IPS-NIHi11 (cell line): Measurements from ENCODE around the gene PRR3.
A peak's percentile ranks its signal among the peaks of the same experiment; 100 is the strongest.
"Not testable (repeated sequence)": the region's sequence is repeated elsewhere in the genome, so short reads cannot be mapped to it uniquely, and the experiment has no call there.

Experiments used
- DNase-seq: peaks from one replicate; pipeline ENCODE4 v3.0.0; 2012; ENCODE audit warnings: mixed read lengths, low spot score

PRR3 gene, protein sequence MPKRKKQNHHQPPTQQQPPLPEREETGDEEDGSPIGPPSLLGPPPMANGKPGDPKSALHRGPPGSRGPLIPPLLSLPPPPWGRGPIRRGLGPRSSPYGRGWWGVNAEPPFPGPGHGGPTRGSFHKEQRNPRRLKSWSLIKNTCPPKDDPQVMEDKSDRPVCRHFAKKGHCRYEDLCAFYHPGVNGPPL

DNA sequence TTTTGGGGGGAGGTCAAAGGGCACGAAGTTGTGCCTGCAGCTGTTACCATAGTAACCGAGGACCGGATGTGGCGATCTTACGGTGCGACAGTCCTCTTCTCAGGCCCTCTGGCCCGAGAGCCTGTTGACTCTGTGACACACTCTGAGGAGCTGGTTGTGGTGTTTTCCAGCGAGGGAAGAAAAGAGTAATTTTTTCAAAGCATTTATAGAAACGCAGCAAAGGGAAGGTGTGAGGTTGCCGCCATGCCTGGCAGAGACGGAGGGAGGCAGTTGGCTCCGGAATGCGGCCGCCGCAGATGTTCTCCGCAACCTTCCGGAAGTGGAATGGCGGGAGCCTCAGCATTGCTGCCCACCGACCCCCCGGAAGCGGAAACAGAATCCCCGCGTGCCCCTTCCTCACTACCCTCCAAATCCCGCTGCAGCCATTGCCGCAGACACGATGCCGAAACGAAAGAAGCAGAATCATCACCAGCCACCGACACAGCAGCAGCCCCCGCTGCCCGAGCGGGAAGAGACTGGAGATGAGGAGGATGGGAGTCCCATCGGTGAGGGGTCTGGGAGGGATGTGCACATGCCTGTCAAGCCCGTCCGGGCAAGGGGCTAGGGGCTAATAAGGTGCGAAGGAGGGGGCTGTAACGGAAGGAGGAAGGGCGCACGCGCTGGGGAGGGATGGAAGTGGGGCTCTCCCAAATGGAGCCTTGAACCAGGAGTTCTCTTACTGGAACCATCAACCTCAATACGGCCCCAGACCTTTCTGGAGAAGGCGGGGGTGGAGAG, at the start of gene PRR3:
Gene PRR3 (plus strand): TSS at position 390 of the 777 bp plus-strand sequence. CDS start 50 bp downstream, at position 440.
- peak; percentile 80 for DNase-seq

DNA sequence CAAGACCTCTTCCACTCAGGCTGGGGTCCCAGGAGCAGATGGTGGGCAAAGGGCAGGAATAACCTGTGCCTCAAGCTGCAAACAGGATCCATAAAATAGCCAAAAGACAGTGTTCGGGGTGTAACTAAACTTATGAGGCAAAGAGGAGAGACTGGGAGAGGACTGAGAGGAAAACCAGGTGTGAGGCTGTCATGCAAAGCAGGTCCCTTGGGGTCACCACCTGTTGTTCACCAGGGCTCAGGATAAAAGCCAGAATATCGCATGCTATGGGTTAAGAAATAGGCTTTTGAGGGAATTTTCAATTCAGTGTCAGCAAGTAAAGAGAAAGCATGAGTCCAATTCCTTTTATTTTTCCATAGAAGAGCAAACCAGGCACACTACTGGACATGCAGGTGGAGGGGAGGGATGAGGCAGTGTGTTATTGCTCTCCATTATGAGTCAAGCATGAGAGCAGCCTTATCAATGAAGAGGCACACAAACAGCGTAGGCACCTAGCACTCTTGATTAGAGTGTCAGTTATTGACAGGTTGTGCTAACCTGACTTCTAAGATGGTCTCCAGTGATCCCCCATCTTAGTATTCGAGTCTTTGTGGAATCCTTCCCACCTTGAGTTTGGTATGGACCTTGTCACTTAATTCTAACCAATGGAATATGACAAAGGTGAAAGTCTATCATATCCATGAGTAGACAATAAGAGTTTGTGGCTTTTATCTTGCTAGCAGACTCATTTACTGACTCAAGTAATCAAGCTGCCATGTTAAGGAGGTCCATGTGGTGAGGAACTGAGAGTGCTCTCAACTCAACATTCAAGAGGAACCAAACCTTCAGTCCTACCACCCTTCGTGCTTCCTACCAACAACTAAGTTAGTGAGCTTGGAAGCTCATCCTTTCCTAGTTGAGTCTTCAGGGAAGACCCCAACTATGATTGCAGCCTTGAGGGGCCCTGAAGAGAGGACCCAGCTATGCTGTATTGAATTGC, 49.0 kb upstream of the PRR3 start:
- no peak for DNase-seq

GRCh38 chr6:30508890-30509736, 48.0 kb upstream of the PRR3 start:
- no peak for DNase-seq

DNA sequence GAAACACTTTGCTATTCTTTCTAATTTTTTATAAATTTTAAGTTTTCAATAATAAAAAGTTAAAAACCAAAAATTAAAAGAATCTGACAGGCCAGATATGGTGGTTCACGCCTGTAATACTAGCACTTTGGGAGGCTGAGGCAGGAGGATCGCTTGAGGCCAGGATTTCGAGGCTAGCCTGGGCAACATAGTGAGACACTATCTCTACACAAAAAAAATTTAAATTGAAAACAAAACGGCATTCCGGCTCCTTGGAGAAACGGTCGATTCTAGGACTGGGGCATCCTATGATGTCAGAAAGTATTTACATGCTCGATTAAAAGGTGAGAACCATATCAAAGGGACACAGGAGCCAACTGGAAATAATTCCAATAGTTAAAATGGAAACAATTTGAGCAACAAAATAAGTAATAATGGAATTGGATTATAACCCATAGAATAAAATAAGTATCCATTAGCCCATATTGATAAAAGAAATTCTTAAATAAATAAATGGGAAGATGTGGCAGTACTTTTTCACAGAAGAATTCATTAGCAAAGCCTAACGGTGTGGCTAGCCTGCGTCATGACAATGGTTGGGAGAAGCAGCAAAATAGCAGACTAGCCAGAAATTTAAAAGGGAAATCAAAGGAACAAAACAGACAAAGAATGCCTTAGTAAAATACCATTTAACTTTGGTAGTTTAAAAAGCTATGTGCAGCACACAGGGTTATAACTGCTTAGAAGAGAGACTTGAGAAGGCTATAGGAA, 46.5 kb upstream of the PRR3 start:
- no peak for DNase-seq

DNA sequence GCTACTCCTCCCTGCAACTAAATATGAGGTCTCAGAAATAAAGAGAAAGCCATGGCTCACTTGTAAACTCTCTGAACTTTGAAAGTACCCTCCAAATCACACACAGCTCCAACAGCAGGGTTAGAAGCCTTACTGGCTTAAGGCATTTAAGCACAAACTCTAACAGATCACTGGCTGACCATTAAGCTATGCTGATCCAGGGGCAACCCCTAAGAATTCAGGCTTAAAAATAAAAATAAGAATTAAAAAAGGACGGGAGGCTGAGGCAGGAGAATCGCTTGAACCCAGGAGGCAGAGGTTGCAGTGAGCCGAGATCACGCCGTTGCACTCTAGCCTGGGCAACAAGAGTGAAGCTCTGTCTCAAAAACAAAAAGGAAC, 45.9 kb upstream of the PRR3 start:
- DNase-seq = no peak

GRCh38 chr6:30513451-30513850, 43.6 kb upstream of the PRR3 start:
- no peak for DNase-seq

DNA sequence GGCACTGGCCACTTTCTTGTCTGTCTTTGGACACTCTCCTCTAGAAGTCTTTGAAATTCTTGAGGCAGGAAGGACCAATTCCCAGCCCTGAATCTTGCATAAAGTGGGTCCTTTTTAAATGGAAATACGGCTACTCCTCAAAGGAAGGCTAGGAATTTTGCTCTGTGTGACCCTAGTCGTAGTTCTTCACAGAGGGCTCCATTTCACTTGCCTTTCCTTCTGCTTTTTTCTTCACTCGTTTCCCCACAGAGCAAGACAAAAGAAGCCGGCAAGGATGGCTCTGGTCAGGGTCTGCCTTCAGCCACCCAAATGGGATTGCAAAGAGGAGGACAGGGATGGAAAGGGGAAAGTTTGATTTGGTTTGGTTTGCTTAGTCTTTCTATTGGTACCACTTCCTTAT, 42.0 kb upstream of the PRR3 start:
- DNase-seq = no peak

GRCh38 chr6:30515944-30516753, 40.9 kb upstream of the PRR3 start:
- peak; percentile 89 for DNase-seq

DNA sequence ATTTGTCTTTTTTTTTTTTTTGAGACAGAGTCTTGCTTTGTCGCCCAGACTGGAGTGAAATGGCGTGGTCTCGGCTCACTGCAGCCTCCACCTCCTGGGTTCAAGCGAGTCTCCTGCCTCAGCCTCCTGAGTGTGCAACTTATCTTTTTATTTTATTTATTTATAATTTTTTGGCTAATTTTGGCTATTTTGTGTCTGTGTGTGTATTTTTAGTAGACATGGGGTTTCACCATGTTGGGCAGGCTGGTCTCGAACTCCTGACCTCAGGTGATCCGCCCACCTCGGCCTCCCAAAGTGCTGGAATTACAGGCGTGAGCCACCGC, 40.4 kb upstream of the PRR3 start:
- DNase-seq = not testable (repeated sequence)

GRCh38 chr6:30517767-30518504, 39.2 kb upstream of the PRR3 start:
- not testable (repeated sequence) for DNase-seq

DNA sequence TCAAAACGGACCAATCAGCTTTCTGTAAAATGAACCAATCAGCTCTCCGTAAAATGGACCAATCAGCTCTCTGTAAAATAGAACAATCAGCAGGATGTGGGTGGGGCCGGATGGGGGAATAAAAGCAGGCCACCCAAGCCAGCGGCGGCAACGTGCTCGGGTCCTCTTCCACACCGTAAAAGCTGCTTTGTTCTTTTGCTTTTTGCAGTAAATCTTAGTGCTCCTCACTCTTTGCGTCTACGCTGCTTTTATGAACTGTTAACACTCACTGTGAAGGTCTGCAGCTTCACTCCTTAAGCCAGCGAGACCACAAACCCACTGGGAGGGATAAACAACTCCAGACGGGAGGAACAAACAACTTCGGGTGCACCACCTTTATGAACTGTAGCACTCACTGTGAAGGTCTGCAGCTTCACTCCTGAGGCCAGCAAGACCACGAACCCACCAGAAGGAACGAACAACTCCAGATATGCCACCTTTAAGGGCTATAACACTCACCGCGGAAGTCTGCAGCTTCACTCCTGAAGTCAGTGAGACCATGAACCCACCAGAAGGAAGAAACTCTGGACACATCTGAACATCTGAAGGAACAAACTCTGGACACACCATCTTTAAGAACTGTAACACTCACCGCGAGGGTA, 38.5 kb upstream of the PRR3 start:
- DNase-seq = not testable (repeated sequence)

DNA sequence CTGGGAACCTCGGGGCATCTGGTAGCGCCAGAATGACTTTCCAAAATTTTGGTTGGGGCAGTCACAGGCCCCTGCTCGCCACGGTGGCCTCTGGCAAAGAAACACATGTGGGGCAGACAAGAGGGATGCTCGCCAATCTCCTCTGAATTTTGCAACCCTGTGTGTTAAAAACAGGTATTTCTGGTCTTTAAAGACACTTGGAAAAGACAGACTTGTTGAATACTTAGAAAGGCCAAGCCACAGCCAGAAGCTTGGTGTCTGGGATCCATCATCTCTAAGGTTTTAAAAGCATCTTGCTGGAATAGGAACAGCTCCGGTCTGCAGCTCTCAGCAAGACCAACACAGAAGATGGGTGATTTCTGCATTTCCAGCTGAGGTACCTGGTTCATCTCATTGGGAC, 36.6 kb upstream of the PRR3 start:
- no peak for DNase-seq

DNA sequence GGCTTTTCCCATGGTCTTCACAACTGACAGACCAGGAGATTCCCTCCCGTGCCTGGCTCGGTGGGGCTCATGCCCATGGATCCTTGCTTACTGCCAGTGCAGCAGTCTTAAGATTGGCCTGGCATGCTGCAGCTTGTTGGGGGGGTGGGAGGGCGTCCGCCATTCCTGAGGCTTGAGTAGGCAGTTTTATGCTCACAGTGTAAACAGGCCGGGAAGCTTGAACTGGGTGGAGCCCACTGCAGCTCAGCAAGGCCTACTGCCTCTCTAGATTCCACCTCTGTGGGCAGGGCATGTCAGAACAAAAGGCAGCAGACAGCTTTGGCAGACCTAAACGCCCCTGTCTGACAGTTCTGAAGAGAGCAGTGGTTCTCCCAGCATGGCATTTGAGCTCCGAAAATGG, 36.0 kb upstream of the PRR3 start:
- DNase-seq = not testable (repeated sequence)

DNA sequence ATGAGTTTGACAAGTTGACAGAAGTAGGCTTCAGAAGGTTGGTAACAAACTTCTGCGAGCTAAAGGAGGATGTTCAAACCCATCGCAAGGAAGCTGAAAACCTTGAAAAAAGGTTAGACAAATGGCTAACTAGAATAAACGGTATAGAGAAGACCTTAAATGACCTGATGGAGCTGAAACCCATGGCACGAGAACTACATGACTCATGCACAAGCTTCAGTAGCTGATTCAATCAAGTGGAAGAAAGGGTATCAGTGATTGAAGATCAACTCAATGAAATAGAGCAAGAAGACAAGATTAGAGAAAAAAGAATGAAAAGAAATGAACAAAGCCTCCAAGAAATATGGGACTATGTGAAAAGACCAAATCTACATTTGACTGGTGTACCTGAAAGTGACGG, 35.1 kb upstream of the PRR3 start:
- not testable (repeated sequence) for DNase-seq

DNA sequence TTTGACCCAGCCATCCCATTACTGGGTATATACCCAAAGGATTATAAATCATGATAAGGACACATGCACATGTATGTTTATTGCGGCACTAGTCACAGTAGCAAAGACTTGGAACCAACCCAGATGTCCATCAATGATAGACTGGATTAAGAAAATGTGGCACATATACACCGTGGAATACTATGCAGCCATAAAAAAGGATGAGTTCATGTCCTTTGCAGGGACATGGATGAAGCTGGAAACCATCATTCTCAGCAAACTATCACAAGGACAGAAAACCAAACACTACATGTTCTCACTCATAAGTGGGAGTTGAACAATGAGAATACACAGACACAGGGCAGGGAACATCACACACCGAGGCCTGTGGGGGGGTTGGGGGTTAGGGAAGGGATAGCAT, 30.7 kb upstream of the PRR3 start:
- DNase-seq = not testable (repeated sequence)

GRCh38 chr6:30529349-30529875, 27.7 kb upstream of the PRR3 start:
- not testable (repeated sequence) for DNase-seq

DNA sequence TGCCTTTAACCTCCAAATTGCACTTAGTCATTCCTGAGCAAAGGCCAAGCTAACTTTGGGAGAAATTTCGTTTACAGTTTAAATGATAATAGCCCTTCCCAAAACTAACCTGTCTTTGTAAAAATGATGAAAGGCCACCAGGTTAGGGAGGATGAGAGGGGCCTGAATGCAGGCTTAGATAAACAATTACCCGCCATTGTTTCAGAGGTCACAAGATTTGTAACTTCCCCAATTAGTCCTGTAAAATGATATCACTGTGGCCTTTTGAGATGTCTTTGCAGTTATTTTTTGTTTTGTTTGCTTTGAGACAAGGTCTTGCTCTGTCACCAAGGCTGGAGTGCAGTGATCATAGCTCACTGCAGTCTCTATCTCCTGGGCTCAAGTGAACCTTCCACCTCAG, 27.1 kb upstream of the PRR3 start:
- DNase-seq = no peak

- no peak for DNase-seq
Measured at GRCh38 chr6:30533460-30534294, 23.4 kb upstream of the PRR3 start.
